Fibroblast of the aortic adventitia (primary cell): ENCODE data around the gene STK38L. TPM values are rescaled to one million over a fixed set of nuclear protein-coding genes. Genes with fewer than 3 reads are reported as not detected.
A peak's percentile ranks its signal among the peaks of the same experiment; 100 is the strongest.

Source experiments
- DNase-seq: peaks from one replicate; pipeline ENCODE4 v3.0.0-alpha.2; 2010; ENCODE audit warnings: low read depth
- H3K4me3 ChIP-seq: 2 replicates; pipeline ENCODE4 v1.5.1; 2011; ENCODE audit warnings: low read depth, mild to moderate bottlenecking, control low read depth, low read length, moderate library complexity
- CTCF ChIP-seq: IDR thresholded peaks from 2 replicates; pipeline ENCODE4 v1.5.1; 2011; ENCODE audit warnings: mild to moderate bottlenecking, low read length, control low read depth, inconsistent platforms; ENCODE audit not compliant: insufficient read depth
- total RNA-seq: library from RNA; depleted of rRNA; stranded (reverse); fragments of >200 nt; gene quantifications from 2 replicates; pipeline ENCODE4 v1.2.3, GENCODE V29; 2012; ENCODE audit warnings: low replicate concordance

Gene STK38L
- total RNA-seq, 1 donor: 25.9 TPM

DNA sequence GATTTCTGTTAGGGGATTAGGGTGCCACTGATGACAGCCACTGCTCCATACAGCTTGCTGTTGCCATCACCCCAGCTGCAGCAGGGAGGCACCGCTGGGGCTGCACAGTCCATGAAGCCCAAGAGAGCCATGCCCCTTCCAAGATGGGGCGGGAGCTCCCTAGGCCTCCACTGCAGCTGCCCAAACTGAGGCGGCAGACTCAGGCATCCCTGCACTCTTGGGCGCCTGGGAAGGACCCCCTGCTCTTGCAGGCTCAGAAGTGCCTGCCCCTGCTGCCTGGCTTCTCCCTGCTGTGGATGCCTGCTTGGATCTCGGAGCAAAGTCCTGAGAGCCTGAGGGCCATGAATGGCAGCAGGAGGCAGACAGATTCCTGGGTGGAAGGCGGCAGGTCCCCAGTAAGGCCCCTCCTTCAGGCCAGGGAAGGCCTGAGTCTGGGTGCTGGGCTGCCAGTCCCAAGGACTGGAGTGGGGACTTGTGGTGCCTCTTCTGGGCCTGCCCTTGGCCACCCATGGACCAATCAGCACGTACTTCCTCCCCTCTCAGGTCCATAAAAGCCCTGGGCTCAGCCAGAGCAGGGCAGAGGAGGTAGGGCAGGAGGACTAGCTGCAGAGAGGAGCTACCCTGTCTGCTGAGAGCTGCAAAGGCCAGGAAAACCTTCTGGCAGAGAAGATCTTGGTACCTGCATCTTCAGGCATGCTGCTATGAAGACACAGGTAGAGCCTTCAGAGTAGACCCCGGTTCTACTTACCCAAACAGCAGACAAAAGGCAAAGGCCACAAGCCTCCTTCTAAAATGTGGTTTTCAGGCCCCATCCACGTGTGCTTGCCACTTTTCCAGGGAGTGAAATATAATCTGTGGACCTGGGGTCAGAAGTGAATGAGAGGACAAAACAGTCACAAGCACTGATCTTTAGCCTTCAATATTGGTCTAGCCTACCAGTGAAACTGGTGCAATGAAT lies 30.0 kb upstream of the STK38L start:
- H3K4me3 ChIP-seq: no peak overlapping the region
- no peak for DNase-seq
- TF ChIP-seq CTCF: no peak

GRCh38 chr12:27217590-27217989 lies 26.5 kb upstream of the STK38L start:
- DNase-seq: no peak
- no peak overlapping the region for H3K4me3 ChIP-seq
- no peak for TF ChIP-seq CTCF

- no peak for DNase-seq
- H3K4me3 ChIP-seq: no peak overlapping the region
- TF ChIP-seq CTCF: no peak
Measured at GRCh38 chr12:27219693-27220054, 24.4 kb upstream of the STK38L start.

GRCh38 chr12:27220055-27220987 lies 23.8 kb upstream of the STK38L start:
- no peak overlapping the region for H3K4me3 ChIP-seq
- no peak for TF ChIP-seq CTCF
- DNase-seq: peak; percentile 68

GRCh38 chr12:27220988-27221345 lies 23.1 kb upstream of the STK38L start:
- no peak for TF ChIP-seq CTCF
- no peak overlapping the region for H3K4me3 ChIP-seq
- no peak for DNase-seq

GRCh38 chr12:27221625-27222387 lies 22.3 kb upstream of the STK38L start:
- TF ChIP-seq CTCF: no peak
- no peak overlapping the region for H3K4me3 ChIP-seq
- DNase-seq: no peak
